Stimulated activated naive B cell treated with anti-CD40 and anti-IgM and Interleukin-4, amounts not matched to agents 10 μg/mL and 1 μg/mL and 100 μg/mL, for 72 hours (primary cell): ENCODE results near the gene TMEM248.

Experiments used
- ATAC-seq, 2 donors: fragments of 150-1000 bp; cut with Tn5 transposase; replicated peaks; 2 replicates each; pipeline ENCODE4 v1.10.0; 2021; ENCODE audit warnings: moderate library complexity in 1 of 2
- DNase-seq: peaks from one replicate; pipeline ENCODE4 v3.0.0; 2021
- H3K27ac Mint-ChIP-seq: one replicate; pipeline ENCODE4 v1.8.0; 2022; ENCODE audit warnings: mild to moderate bottlenecking, mixed read lengths
- H3K27me3 Mint-ChIP-seq, 2 donors: one replicate each; pipeline ENCODE4 v1.8.0; 2022; ENCODE audit warnings: mixed read lengths in 2 of 2
- H3K36me3 Mint-ChIP-seq, 2 donors: one replicate each; pipeline ENCODE4 v1.8.0; 2022; ENCODE audit warnings: mixed read lengths in 2 of 2, mild to moderate bottlenecking in 1 of 2
- H3K4me1 Mint-ChIP-seq, 2 donors: one replicate each; pipeline ENCODE4 v1.8.0; 2022; ENCODE audit warnings: mixed read lengths in 2 of 2, mild to moderate bottlenecking in 1 of 2
- H3K4me3 Mint-ChIP-seq, 2 donors: one replicate each; pipeline ENCODE4 v1.8.0; 2022; ENCODE audit warnings: mild to moderate bottlenecking in 2 of 2, mixed read lengths in 2 of 2, moderate library complexity in 1 of 2
- H3K9me3 Mint-ChIP-seq, 2 donors: one replicate each; pipeline ENCODE4 v1.8.0; 2022; ENCODE audit warnings: mixed read lengths in 2 of 2, mild to moderate bottlenecking in 1 of 2

Gene TMEM248

GRCh38 chr7:66919704-66920103, 1.3 kb upstream of the TMEM248 start:
- Mint-ChIP-seq H3K9me3 (no peaks in the 10 kb centered on the region), H3K27me3 (no peaks in the 10 kb centered on the region), H3K4me1 (peaks cover 11 to 32% of the 10 kb centered on the region in 2 donors), H3K36me3 (peaks cover 4 to 8% of the 10 kb centered on the region in 2 donors), H3K4me3 (no peak overlapping the region), H3K27ac (no peak overlapping the region)
- DNase-seq (no peak), ATAC-seq (no peak)

GRCh38 chr7:66920256-66920655, 769 bp upstream of the TMEM248 start:
- Mint-ChIP-seq H3K4me3 (peak overlapping the region; percentile 32 to 94), H3K36me3 (peaks cover 6 to 10% of the 10 kb centered on the region in 2 donors), H3K27ac (peak overlapping the region; percentile 67), H3K9me3 (no peaks in the 10 kb centered on the region), H3K27me3 (no peaks in the 10 kb centered on the region), H3K4me1 (peaks cover 12 to 31% of the 10 kb centered on the region in 2 donors)
- DNase-seq = no peak
- no peak for ATAC-seq

GRCh38 chr7:66921396-66921917, 432 bp downstream of the TMEM248 start:
- peaks cover 12 to 15% of the 10 kb centered on the region in 2 donors for H3K36me3 Mint-ChIP-seq
- peak overlapping the region; percentile 96 for H3K27ac Mint-ChIP-seq
- peaks cover 12 to 37% of the 10 kb centered on the region in 2 donors for H3K4me1 Mint-ChIP-seq
- DNase-seq = peak; percentile 8
- peak overlapping the region; percentile 92 to 97 for H3K4me3 Mint-ChIP-seq
- no peaks in the 10 kb centered on the region for H3K27me3 Mint-ChIP-seq
- peak in 1 of 2 donors; percentile 47 for ATAC-seq
- H3K9me3 Mint-ChIP-seq = no peaks in the 10 kb centered on the region

- peaks cover 13 to 16% of the 10 kb centered on the region in 2 donors for H3K36me3 Mint-ChIP-seq
- DNase-seq (peak; percentile 9), ATAC-seq (peak; percentile 47 to 52)
- peaks cover 12 to 39% of the 10 kb centered on the region in 2 donors for H3K4me1 Mint-ChIP-seq
- peak overlapping the region; percentile 92 to 97 for H3K4me3 Mint-ChIP-seq
- no peaks in the 10 kb centered on the region for H3K9me3 Mint-ChIP-seq
- peak overlapping the region; percentile 96 for H3K27ac Mint-ChIP-seq
- no peaks in the 10 kb centered on the region for H3K27me3 Mint-ChIP-seq
Measured at GRCh38 chr7:66921918-66922486, 977 bp downstream of the TMEM248 start.

GRCh38 chr7:66925255-66925654, 4.2 kb downstream of the TMEM248 start:
- Mint-ChIP-seq H3K4me1 (peaks cover 26 to 49% of the 10 kb centered on the region in 2 donors), H3K27ac (no peak overlapping the region), H3K4me3 (peak overlapping the region in 1 of 2 donors; percentile 3), H3K27me3 (no peaks in the 10 kb centered on the region), H3K36me3 (peaks cover 25 to 37% of the 10 kb centered on the region in 2 donors), H3K9me3 (no peaks in the 10 kb centered on the region)
- DNase-seq = no peak
- ATAC-seq = no peak

GRCh38 chr7:66927348-66927948, 6.4 kb downstream of the TMEM248 start:
- no peaks in the 10 kb centered on the region for H3K27me3 Mint-ChIP-seq
- H3K27ac Mint-ChIP-seq = no peak overlapping the region
- no peaks in the 10 kb centered on the region for H3K9me3 Mint-ChIP-seq
- H3K4me3 Mint-ChIP-seq = peak overlapping the region in 1 of 2 donors; percentile 16
- DNase-seq (no peak), ATAC-seq (no peak)
- H3K36me3 Mint-ChIP-seq = peaks cover 22 to 44% of the 10 kb centered on the region in 2 donors
- H3K4me1 Mint-ChIP-seq = peaks cover 30 to 56% of the 10 kb centered on the region in 2 donors

- H3K9me3 Mint-ChIP-seq = no peaks in the 10 kb centered on the region
- H3K27ac Mint-ChIP-seq = no peak overlapping the region
- H3K4me3 Mint-ChIP-seq = no peak overlapping the region
- no peak for ATAC-seq
- peaks cover 24 to 47% of the 10 kb centered on the region in 2 donors for H3K36me3 Mint-ChIP-seq
- H3K4me1 Mint-ChIP-seq = peaks cover 33 to 58% of the 10 kb centered on the region in 2 donors
- H3K27me3 Mint-ChIP-seq = no peaks in the 10 kb centered on the region
- DNase-seq = no peak
Measured at GRCh38 chr7:66928388-66928787, 7.4 kb downstream of the TMEM248 start.

GRCh38 chr7:66929165-66929564, 8.1 kb downstream of the TMEM248 start:
- Mint-ChIP-seq H3K27ac (no peak overlapping the region), H3K4me3 (no peak overlapping the region)

GRCh38 chr7:66929935-66930334, 8.9 kb downstream of the TMEM248 start:
- Mint-ChIP-seq H3K36me3 (peaks cover 26 to 50% of the 10 kb centered on the region in 2 donors), H3K4me3 (no peak overlapping the region), H3K4me1 (peaks cover 39 to 63% of the 10 kb centered on the region in 2 donors), H3K27me3 (no peaks in the 10 kb centered on the region), H3K27ac (peak overlapping the region; percentile 16), H3K9me3 (no peaks in the 10 kb centered on the region)
- ATAC-seq (no peak), DNase-seq (no peak)

More at GRCh38 chr7:66929165-66929564, 8.1 kb downstream of the TMEM248 start:
- no peak for DNase-seq
- H3K9me3 Mint-ChIP-seq = no peaks in the 10 kb centered on the region
- H3K27me3 Mint-ChIP-seq = no peaks in the 10 kb centered on the region
- H3K4me1 Mint-ChIP-seq = peaks cover 36 to 63% of the 10 kb centered on the region in 2 donors
- ATAC-seq = no peak
- peaks cover 26 to 50% of the 10 kb centered on the region in 2 donors for H3K36me3 Mint-ChIP-seq

- Mint-ChIP-seq H3K9me3 (no peaks in the 10 kb centered on the region), H3K4me3 (no peak overlapping the region), H3K36me3 (peaks cover 24 to 48% of the 10 kb centered on the region in 2 donors), H3K4me1 (peaks cover 38 to 60% of the 10 kb centered on the region in 2 donors), H3K27me3 (no peaks in the 10 kb centered on the region), H3K27ac (no peak overlapping the region)
- no peak for ATAC-seq
- DNase-seq = no peak
Measured at GRCh38 chr7:66930341-66930740, 9.3 kb downstream of the TMEM248 start.

GRCh38 chr7:66933469-66933868, 12.4 kb downstream of the TMEM248 start:
- Mint-ChIP-seq H3K4me3 (no peak overlapping the region), H3K4me1 (peaks cover 46 to 64% of the 10 kb centered on the region in 2 donors), H3K36me3 (peaks cover 38 to 58% of the 10 kb centered on the region in 2 donors), H3K27me3 (no peaks in the 10 kb centered on the region), H3K9me3 (peaks cover 0 to 8% of the 10 kb centered on the region in 2 donors), H3K27ac (no peak overlapping the region)
- ATAC-seq = no peak
- no peak for DNase-seq

- Mint-ChIP-seq H3K36me3 (peaks cover 35 to 47% of the 10 kb centered on the region in 2 donors), H3K9me3 (peaks cover 0 to 8% of the 10 kb centered on the region in 2 donors), H3K27me3 (no peaks in the 10 kb centered on the region), H3K4me3 (peak overlapping the region in 1 of 2 donors; percentile 25), H3K27ac (peak overlapping the region; percentile 70), H3K4me1 (peaks cover 25 to 42% of the 10 kb centered on the region in 2 donors)
- ATAC-seq (no peak), DNase-seq (no peak)
Measured at GRCh38 chr7:66937940-66938339, 16.9 kb downstream of the TMEM248 start.

- Mint-ChIP-seq H3K36me3 (peaks cover 35 to 52% of the 10 kb centered on the region in 2 donors), H3K27me3 (no peaks in the 10 kb centered on the region), H3K4me3 (no peak overlapping the region), H3K9me3 (peaks cover 0 to 8% of the 10 kb centered on the region in 2 donors), H3K27ac (no peak overlapping the region), H3K4me1 (peaks cover 20 to 33% of the 10 kb centered on the region in 2 donors)
- ATAC-seq = no peak
- no peak for DNase-seq
Measured at GRCh38 chr7:66939325-66939724, 18.3 kb downstream of the TMEM248 start.

- Mint-ChIP-seq H3K4me3 (no peak overlapping the region), H3K27me3 (no peaks in the 10 kb centered on the region), H3K9me3 (no peaks in the 10 kb centered on the region), H3K27ac (no peak overlapping the region), H3K4me1 (peaks cover 0 to under 1% of the 10 kb centered on the region in 2 donors), H3K36me3 (peaks cover 23 to 46% of the 10 kb centered on the region in 2 donors)
- ATAC-seq = no peak
- no peak for DNase-seq
Measured at GRCh38 chr7:66946545-66946944, 25.5 kb downstream of the TMEM248 start.
